Bronchial epithelial cell (primary cell): ENCODE data around the gene CYP27C1. TPM values are rescaled to one million over a fixed set of nuclear protein-coding genes. Genes with fewer than 3 reads are reported as not detected.

ENCODE experiments used
- DNase-seq: peaks from one replicate; pipeline ENCODE4 v3.0.0-alpha.2; 2010; ENCODE audit warnings: low read depth
- FAIRE-seq: peaks from 2 replicates; lab custom pipeline; 2011; peaks lifted over from hg19 to GRCh38; lab: Jason Lieb, UNC
- H3K27me3 ChIP-seq: 2 replicates; pipeline ENCODE4 v1.5.1; 2011; ENCODE audit warnings: low read length; ENCODE audit not compliant: control insufficient read depth, insufficient read depth
- H3K36me3 ChIP-seq: 2 replicates; pipeline ENCODE4 v1.5.1; 2011; ENCODE audit warnings: low read length; ENCODE audit not compliant: control insufficient read depth, insufficient read depth
- H3K4me3 ChIP-seq: 2 replicates; pipeline ENCODE4 v1.5.1; 2011; ENCODE audit warnings: mild to moderate bottlenecking, low read depth, low read length, control low read depth
- CTCF ChIP-seq: IDR thresholded peaks from 2 replicates; pipeline ENCODE4 v1.5.1; 2011; ENCODE audit warnings: mild to moderate bottlenecking, moderate library complexity, low read length, control low read depth, inconsistent platforms; ENCODE audit not compliant: insufficient read depth, severe bottlenecking
- total RNA-seq: library from RNA; depleted of rRNA; stranded (reverse); fragments of >200 nt; gene quantifications from 2 replicates; pipeline ENCODE4 v1.2.1, GENCODE V29; 2014

Gene CYP27C1
- total RNA-seq, 1 donor from 2014 or later = 0.26 TPM

DNA sequence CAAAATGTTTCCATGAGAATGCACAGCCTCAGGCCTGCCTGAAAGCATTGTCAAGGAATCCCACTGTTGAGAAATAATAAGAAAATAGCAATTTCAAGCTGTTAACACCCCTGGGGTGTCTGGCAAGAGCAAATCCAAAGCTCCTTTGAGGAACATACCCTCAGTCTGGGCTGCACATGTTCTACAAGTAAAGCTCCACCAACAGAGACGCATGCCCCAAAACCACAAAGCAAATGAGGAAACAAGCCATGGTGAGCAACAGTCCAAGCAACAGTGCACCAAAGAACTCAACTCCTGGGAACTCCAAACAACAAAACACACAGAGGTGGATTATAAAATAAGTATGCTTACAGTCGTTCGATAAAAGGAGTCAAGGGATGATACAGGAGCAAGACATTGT, 40.3 kb downstream of the CYP27C1 start:
- FAIRE-seq (no peak), DNase-seq (no peak)
- no peak for TF ChIP-seq CTCF
- no peaks in the 10 kb centered on the region for H3K27me3 ChIP-seq
- H3K4me3 ChIP-seq = no peak overlapping the region
- H3K36me3 ChIP-seq = no peaks in the 10 kb centered on the region

DNA sequence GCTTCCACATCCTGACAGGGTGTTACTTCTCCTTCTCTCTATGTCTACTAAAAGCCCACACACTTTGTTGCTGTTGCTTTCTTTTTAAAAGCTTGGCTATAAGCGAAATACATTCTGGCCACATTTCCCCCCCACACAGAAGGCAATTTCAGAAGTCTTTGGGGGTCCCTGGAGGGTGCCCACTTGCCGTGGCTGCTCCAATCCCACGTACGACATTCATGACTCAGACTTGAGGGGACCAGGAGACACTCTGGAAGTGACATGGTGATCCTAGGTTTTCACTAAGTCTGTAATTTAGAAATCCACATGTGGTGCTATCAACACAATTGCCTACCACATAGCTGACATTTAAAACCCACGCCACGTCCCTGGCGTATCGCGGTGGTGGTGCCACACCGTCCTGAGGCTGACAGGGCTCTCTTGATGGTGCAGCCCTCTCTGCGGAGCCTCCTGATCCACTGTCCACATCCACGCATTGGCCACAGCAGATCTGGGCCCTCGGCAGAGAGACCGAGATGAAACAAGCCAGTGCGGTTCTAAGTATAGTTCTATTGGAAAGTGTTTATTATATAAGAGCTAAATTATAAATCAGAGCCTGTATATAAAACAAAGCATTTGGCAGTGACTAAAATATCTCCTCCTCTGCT, 42.4 kb downstream of the CYP27C1 start:
- no peak overlapping the region for H3K4me3 ChIP-seq
- DNase-seq (no peak), FAIRE-seq (no peak)
- no peaks in the 10 kb centered on the region for H3K36me3 ChIP-seq
- TF ChIP-seq CTCF = no peak
- H3K27me3 ChIP-seq = no peaks in the 10 kb centered on the region

- DNase-seq (no peak), FAIRE-seq (peak; percentile 13)
- Histone ChIP-seq H3K36me3 (no peaks in the 10 kb centered on the region), H3K4me3 (no peak overlapping the region), H3K27me3 (no peaks in the 10 kb centered on the region)
- no peak for TF ChIP-seq CTCF
Measured at GRCh38 chr2:127176371-127177311, 43.5 kb downstream of the CYP27C1 start.

- FAIRE-seq = no peak
- no peak for DNase-seq
- H3K36me3 ChIP-seq = no peaks in the 10 kb centered on the region
- H3K27me3 ChIP-seq = no peaks in the 10 kb centered on the region
- no peak overlapping the region for H3K4me3 ChIP-seq
- TF ChIP-seq CTCF = no peak
Measured at GRCh38 chr2:127175751-127176354, 44.2 kb downstream of the CYP27C1 start.

DNA sequence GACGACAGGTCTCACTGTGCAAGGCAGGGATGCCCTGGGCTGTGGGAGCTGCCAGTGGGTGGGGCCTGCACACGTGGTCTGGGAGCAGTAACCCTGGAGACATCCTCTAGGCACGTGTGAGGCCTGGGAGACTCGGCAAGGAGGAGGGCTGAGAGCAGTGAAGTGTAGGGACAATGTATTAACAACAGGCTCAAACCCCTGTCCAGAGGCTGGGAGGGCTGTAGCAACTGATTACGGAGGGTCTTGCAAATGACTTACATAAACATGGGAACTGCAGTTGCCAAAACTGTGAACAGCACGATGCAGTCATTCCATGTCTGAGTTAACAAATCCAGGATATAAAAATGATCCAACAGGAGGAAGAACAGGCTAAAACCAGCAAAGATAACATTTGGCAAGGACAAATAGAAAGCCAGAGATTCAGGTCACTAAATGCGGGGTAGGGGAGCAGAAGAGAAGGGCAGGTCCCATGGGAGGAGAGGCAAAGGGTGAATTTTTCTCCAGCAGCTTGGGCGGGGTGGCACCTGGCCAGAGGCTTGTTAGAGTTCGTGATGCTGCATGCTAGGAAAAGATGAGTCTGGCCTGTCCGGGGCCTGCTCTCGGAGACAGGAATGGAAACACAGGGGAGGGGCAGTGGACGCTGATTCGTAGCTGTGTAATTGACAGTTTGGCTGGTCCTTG, 44.9 kb downstream of the CYP27C1 start:
- no peak for FAIRE-seq

More for the DNA sequence above, 44.9 kb downstream of the CYP27C1 start:
- no peak for TF ChIP-seq CTCF
- Histone ChIP-seq H3K4me3 (no peak overlapping the region), H3K36me3 (no peaks in the 10 kb centered on the region), H3K27me3 (no peaks in the 10 kb centered on the region)
- DNase-seq = no peak
